Measurements from ENCODE around the gene UNC119.

GRCh38 chr17:28545787-28546415 is 6.5 kb downstream of the UNC119 start:
- TF ChIP-seq, protein P1, sequence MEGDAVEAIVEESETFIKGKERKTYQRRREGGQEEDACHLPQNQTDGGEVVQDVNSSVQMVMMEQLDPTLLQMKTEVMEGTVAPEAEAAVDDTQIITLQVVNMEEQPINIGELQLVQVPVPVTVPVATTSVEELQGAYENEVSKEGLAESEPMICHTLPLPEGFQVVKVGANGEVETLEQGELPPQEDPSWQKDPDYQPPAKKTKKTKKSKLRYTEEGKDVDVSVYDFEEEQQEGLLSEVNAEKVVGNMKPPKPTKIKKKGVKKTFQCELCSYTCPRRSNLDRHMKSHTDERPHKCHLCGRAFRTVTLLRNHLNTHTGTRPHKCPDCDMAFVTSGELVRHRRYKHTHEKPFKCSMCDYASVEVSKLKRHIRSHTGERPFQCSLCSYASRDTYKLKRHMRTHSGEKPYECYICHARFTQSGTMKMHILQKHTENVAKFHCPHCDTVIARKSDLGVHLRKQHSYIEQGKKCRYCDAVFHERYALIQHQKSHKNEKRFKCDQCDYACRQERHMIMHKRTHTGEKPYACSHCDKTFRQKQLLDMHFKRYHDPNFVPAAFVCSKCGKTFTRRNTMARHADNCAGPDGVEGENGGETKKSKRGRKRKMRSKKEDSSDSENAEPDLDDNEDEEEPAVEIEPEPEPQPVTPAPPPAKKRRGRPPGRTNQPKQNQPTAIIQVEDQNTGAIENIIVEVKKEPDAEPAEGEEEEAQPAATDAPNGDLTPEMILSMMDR (IDR thresholded peaks at IDR 0.05; ENCODE audit: low read depth, low read length, poor library complexity, severe bottlenecking) = no peak
- TF ChIP-seq EZH2phosphoT487 (IDR thresholded peaks at IDR 0.05; ENCODE audit: borderline replicate concordance, low read length) = no peak
